ENCODE measurements around the gene TCEAL7.

DNA sequence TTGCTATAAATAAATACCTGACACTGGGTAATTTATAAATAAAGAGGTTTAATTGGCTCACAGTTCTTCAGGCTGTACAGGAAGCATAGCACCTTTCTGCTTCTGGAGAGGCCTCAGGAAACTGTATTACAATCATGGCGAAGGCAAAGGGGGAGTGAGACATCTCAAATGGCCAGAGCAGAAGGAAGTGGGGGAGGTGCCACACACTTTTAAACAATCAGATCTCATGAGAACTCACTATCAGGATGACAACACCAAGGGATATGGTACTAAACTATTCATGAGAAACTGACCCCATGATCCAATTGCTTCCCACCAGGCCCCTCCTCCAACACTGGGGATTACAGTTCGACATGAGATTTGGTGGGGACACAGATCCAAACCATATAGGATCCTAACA is 14.6 kb downstream of the TCEAL7 start:
- TF ChIP-seq, protein P1, sequence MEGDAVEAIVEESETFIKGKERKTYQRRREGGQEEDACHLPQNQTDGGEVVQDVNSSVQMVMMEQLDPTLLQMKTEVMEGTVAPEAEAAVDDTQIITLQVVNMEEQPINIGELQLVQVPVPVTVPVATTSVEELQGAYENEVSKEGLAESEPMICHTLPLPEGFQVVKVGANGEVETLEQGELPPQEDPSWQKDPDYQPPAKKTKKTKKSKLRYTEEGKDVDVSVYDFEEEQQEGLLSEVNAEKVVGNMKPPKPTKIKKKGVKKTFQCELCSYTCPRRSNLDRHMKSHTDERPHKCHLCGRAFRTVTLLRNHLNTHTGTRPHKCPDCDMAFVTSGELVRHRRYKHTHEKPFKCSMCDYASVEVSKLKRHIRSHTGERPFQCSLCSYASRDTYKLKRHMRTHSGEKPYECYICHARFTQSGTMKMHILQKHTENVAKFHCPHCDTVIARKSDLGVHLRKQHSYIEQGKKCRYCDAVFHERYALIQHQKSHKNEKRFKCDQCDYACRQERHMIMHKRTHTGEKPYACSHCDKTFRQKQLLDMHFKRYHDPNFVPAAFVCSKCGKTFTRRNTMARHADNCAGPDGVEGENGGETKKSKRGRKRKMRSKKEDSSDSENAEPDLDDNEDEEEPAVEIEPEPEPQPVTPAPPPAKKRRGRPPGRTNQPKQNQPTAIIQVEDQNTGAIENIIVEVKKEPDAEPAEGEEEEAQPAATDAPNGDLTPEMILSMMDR (IDR thresholded peaks at IDR 0.05) = no peak
- no peak for TF ChIP-seq POLR2A (IDR thresholded peaks at IDR 0.05)
- no peak for TF ChIP-seq EP300 (IDR thresholded peaks at IDR 0.05)
- no peak for TF ChIP-seq POLR2AphosphoS5 (IDR thresholded peaks at IDR 0.05)

Measured in stomach (tissue), 4 donors.